GM12878 (cell line): ENCODE measurements around the gene NCAN. TPM values are rescaled to one million over a fixed set of nuclear protein-coding genes. Genes with fewer than 3 reads are reported as not detected.

ENCODE experiments used
- ATAC-seq: fragments of 200-7000 bp; cut with Tn5 transposase; 3 replicates; pipeline ENCODE4 v1.9.1; 2020; ENCODE audit warnings: mild to moderate bottlenecking, moderate library complexity
- BruUV-seq: library from RNA; stranded (reverse); fragments of 400-500 nt; replicated peaks from 2 replicates; lab custom pipeline; 2021; lab: Mats Ljungman, UMichigan
- CTCF ChIA-PET: fragments of 300-600 bp; sonication (Branson Sonifier 250); formaldehyde crosslinking; extraction: SDS; loops from one replicate; lab custom pipeline; 2021; ENCODE audit warnings: inconsistent platforms; lab: Yijun Ruan, JAX
- POLR2A ChIA-PET: fragments of 350-600 bp; formaldehyde crosslinking; extraction: SDS; loops from one replicate; lab custom pipeline; 2021; ENCODE audit warnings: inconsistent platforms; lab: Charles Lee
- RAD21 ChIA-PET: fragments of 300-600 bp; sonication (Branson Sonifier 250); formaldehyde crosslinking; loops from one replicate; lab custom pipeline; 2023; ENCODE audit warnings: antibody characterized with exemption; ENCODE audit not compliant: unreplicated experiment; lab: Charles Lee
- SMC1A ChIA-PET: fragments of 300-600 bp; sonication (Branson Sonifier 250); formaldehyde crosslinking; loops from one replicate; lab custom pipeline; 2023; ENCODE audit not compliant: unreplicated experiment, uncharacterized antibody; lab: Charles Lee
- DNase-seq: peaks from one replicate; pipeline ENCODE4 v3.0.0-alpha.2; 2011; ENCODE audit warnings: low read depth, low spot score
- FAIRE-seq: peaks from 3 replicates; lab custom pipeline; 2011; peaks lifted over from hg19 to GRCh38; lab: Jason Lieb, UNC
- H2AFZ ChIP-seq: 2 replicates; pipeline ENCODE4 v1.6.0; 2011; ENCODE audit warnings: low read depth, low read length, control low read depth; ENCODE audit not compliant: control insufficient read depth
- H3K27ac ChIP-seq: 2 replicates; pipeline ENCODE4 v1.5.1; 2011; ENCODE audit warnings: control low read depth; ENCODE audit not compliant: control insufficient read depth, insufficient read depth
- H3K27me3 ChIP-seq, 2 experiments: replicated peaks in 1 of 2; 2 replicates each; pipeline versions ENCODE4 v1.6.0 to v1.6.1; 2011; ENCODE audit warnings: low read length in 1 of 2; ENCODE audit not compliant: control insufficient read depth in 2 of 2, insufficient read depth in 2 of 2
- H3K36me3 ChIP-seq, 2 experiments: 2 replicates each; pipeline ENCODE4 v1.5.1; 2011; ENCODE audit warnings: low read length in 1 of 2; ENCODE audit not compliant: control insufficient read depth in 2 of 2, insufficient read depth in 2 of 2
- H3K4me1 ChIP-seq: 2 replicates; pipeline ENCODE4 v1.6.1; 2011; ENCODE audit warnings: mild to moderate bottlenecking, low read length, moderate library complexity, mixed read lengths; ENCODE audit not compliant: control insufficient read depth, insufficient read depth
- H3K4me2 ChIP-seq: 2 replicates; pipeline ENCODE4 v1.6.0; 2011; ENCODE audit warnings: control low read depth; ENCODE audit not compliant: control insufficient read depth, insufficient read depth
- H3K4me3 ChIP-seq: fragments of 200-600 bp; sonication (generic); 2 replicates; pipeline ENCODE4 v1.5.1; 2016
- H3K79me2 ChIP-seq: 2 replicates; pipeline ENCODE4 v1.6.0; 2011; ENCODE audit warnings: low read length; ENCODE audit not compliant: control insufficient read depth, insufficient read depth
- H3K9ac ChIP-seq: 2 replicates; pipeline ENCODE4 v1.8.0; 2011; ENCODE audit warnings: low read length, control low read depth, mixed read lengths; ENCODE audit not compliant: control insufficient read depth, insufficient read depth
- H3K9me3 ChIP-seq: replicated peaks from 3 replicates; pipeline ENCODE4 v1.5.1; 2011; ENCODE audit warnings: mild to moderate bottlenecking, low read length; ENCODE audit not compliant: control insufficient read depth, insufficient read depth
- H4K20me1 ChIP-seq: 2 replicates; pipeline ENCODE4 v1.6.0; 2011; ENCODE audit not compliant: control insufficient read depth, insufficient read depth
- BACH1 ChIP-seq: fragments of 450-650 bp; IDR thresholded peaks from 2 replicates; pipeline ENCODE4 v1.6.1; 2017; ENCODE audit warnings: mild to moderate bottlenecking, borderline replicate concordance
- BCL11A ChIP-seq: IDR thresholded peaks from 2 replicates; pipeline ENCODE4 v1.6.1; 2011; ENCODE audit warnings: low read depth, low read length
- BRCA1 ChIP-seq: IDR thresholded peaks from 2 replicates; pipeline ENCODE4 v1.6.1; 2011; ENCODE audit warnings: low read depth, low read length, improper control_type of control experiment
- CHD4 ChIP-seq: fragments of 200-600 bp; sonication (generic); IDR thresholded peaks from 2 replicates; pipeline ENCODE4 v1.6.1; 2016; ENCODE audit warnings: mild to moderate bottlenecking
- DPF2 ChIP-seq: fragments of 450-650 bp; IDR thresholded peaks from 2 replicates; pipeline ENCODE4 v1.6.1; 2017; ENCODE audit warnings: mild to moderate bottlenecking
- EGR1 ChIP-seq, 2 experiments: IDR thresholded peaks; 1 replicate in 1 of 2; 2 replicates in 1 of 2; pipeline ENCODE4 v1.6.1; 2011 to 2012; ENCODE audit warnings: low read depth in 2 of 2, low read length in 2 of 2, borderline replicate concordance in 1 of 2, mild to moderate bottlenecking in 1 of 2, moderate library complexity in 1 of 2
- FOS ChIP-seq: IDR thresholded peaks from 3 replicates; pipeline ENCODE4 v1.6.1; 2011; ENCODE audit warnings: borderline replicate concordance; ENCODE audit not compliant: insufficient read length; ENCODE audit errors: extremely low read depth
- GABPA ChIP-seq: IDR thresholded peaks from 2 replicates; pipeline ENCODE4 v1.6.1; 2014; ENCODE audit warnings: antibody characterized with exemption, low read depth, mild to moderate bottlenecking, inconsistent platforms
- JUNB ChIP-seq: IDR thresholded peaks from 2 replicates; pipeline ENCODE4 v1.6.1; 2016; ENCODE audit warnings: antibody characterized with exemption, mild to moderate bottlenecking
- JUND ChIP-seq: IDR thresholded peaks from 2 replicates; pipeline ENCODE4 v1.6.1; 2012; ENCODE audit warnings: low read depth, mild to moderate bottlenecking, low read length, improper control_type of control experiment, moderate library complexity
- MEF2A ChIP-seq: IDR thresholded peaks from 2 replicates; pipeline ENCODE4 v1.6.1; 2011; ENCODE audit warnings: low read depth, mild to moderate bottlenecking, low read length, moderate library complexity; ENCODE audit not compliant: insufficient read depth
- RAD51 ChIP-seq: fragments of 450-650 bp; IDR thresholded peaks from 2 replicates; pipeline ENCODE4 v1.6.1; 2016; ENCODE audit warnings: moderate library complexity, mild to moderate bottlenecking, inconsistent platforms
- SIX5 ChIP-seq: IDR thresholded peaks from 2 replicates; pipeline ENCODE4 v1.6.1; 2011; ENCODE audit warnings: mild to moderate bottlenecking, low read depth, low read length, moderate library complexity; ENCODE audit not compliant: severe bottlenecking
- SPI1 ChIP-seq: IDR thresholded peaks from 2 replicates; pipeline ENCODE4 v1.6.1; 2011; ENCODE audit warnings: low read depth, mild to moderate bottlenecking, low read length, moderate library complexity, borderline replicate concordance; ENCODE audit not compliant: insufficient read depth
- TARDBP ChIP-seq: IDR thresholded peaks from 2 replicates; pipeline ENCODE4 v1.6.1; 2016; ENCODE audit warnings: borderline replicate concordance
- ZBTB11 ChIP-seq: fragments of 450-650 bp; formaldehyde crosslinking; IDR thresholded peaks from 2 replicates; pipeline ENCODE4 v1.5.0; 2022; ENCODE audit warnings: mild to moderate bottlenecking, missing genetic modification characterization
- ZZZ3 ChIP-seq: IDR thresholded peaks from 2 replicates; pipeline ENCODE4 v1.6.1; 2011; ENCODE audit warnings: low read depth; ENCODE audit not compliant: control insufficient read depth, insufficient read length
- WGBS: methylation state at CpG from one replicate; pipeline ENCODE4 v1.1.6; 2016; ENCODE audit warnings: low lambda C conversion rate; ENCODE audit not compliant: insufficient replicate concordance, insufficient coverage; ENCODE audit errors: missing lambda C conversion rate; 5-methylcytosine and 5-hydroxymethylcytosine counted together
- in situ Hi-C: fragments of 300-500 bp; cut with MboI; formaldehyde crosslinking; loops from 9 replicates; pipeline ENCODE4 v1.14.3; 2018; ENCODE audit warnings: mixed read lengths
- intact Hi-C: fragments of 100-400 bp; cut with micrococcal nuclease; formaldehyde crosslinking; loops from one replicate; pipeline ENCODE4 v1.14.2; 2022; ENCODE audit not compliant: unreplicated experiment
- polyA plus RNA-seq, 11 experiments: library from polyadenylated mRNA; depleted of rRNA in 4 of 11; unstranded in 6 of 11; stranded (reverse) in 5 of 11; fragments of >200 nt; fragmentation: Nextera tagmentation in 4 of 11; fragmentation: Illumina TruSeq in 1 of 11; extraction: Ambion mirVana in 4 of 11; extraction: Trizol in 1 of 11; gene quantifications; 1 replicate in 1 of 11; 2 replicates in 10 of 11; pipeline versions ENCODE4 v1.2.1 to v1.2.3, GENCODE V29; 2011 to 2016; ENCODE audit warnings: inconsistent platforms in 2 of 11, missing spikeins in 2 of 11, low read depth in 1 of 11
- total RNA-seq, 4 experiments: library from RNA; depleted of rRNA in 3 of 4; stranded (reverse); fragments of >200 nt in 3 of 4; fragmentation: Illumina TruSeq in 1 of 4; extraction: Trizol in 1 of 4; gene quantifications; 2 replicates each; pipeline versions ENCODE4 v1.2.1 to v1.2.3, GENCODE V29; 2013 to 2021

NCAN gene
- total and polyA plus RNA-seq, 10 of the 15 experiments (the other 5 are each of a cell fraction or from before 2014, with no cell fraction given) = 0.02 to 0.34 (median 0.12) TPM; not detected in 1

- Histone ChIP-seq H3K27me3 (peaks cover 0 to 2% of the 10 kb centered on the region in 2 experiments; a peak in 2 of 4 replicates), H3K4me2 (no peak overlapping the region), H2AFZ (no peak overlapping the region), H3K36me3 (no peaks in the 10 kb centered on the region), H4K20me1 (no peaks in the 10 kb centered on the region), H3K4me1 (no peaks in the 10 kb centered on the region), H3K4me3 (no peak overlapping the region), H3K79me2 (no peaks in the 10 kb centered on the region), H3K9ac (no peak overlapping the region), H3K27ac (no peak overlapping the region), H3K9me3 (no peaks in the 10 kb centered on the region; the same call in 2 of the 3 replicates)
- POLR2A ChIA-PET = no interaction called here
- CTCF ChIA-PET = no interaction called here
- BruUV-seq = no TSS peak
- FAIRE-seq = no peak
- intact Hi-C loops = no loop called here
- DNase-seq = no peak
- RAD21 ChIA-PET = no interaction called here
- 37% methylated on average over 7 of the region's 7 CpGs for WGBS
- ATAC-seq = no peak
- SMC1A ChIA-PET = no interaction called here
- TF ChIP-seq TARDBP (no peak), RAD51 (no peak), JUNB (no peak), SIX5 (no peak), DPF2 (no peak), JUND (no peak), GABPA (no peak)
- TF ChIP-seq, all 136 proteins: peak for 0
- in situ Hi-C loops = no loop called here
Measured at GRCh38 chr19:19263886-19264487, 52.2 kb downstream of the NCAN start.

GRCh38 chr19:19267305-19267704 is 55.5 kb downstream of the NCAN start:
- H4K20me1 ChIP-seq = no peaks in the 10 kb centered on the region
- TF ChIP-seq MEF2A = no peak
- no peak for TF ChIP-seq BCL11A
- TF ChIP-seq ZZZ3 = no peak
- TF ChIP-seq EGR1 (IDR thresholded peaks at IDR 0.05; ENCODE audit: borderline replicate concordance in 1 of 2, low read depth in 2 of 2, low read length in 2 of 2) = no peak
- no peak for TF ChIP-seq CHD4
- TF ChIP-seq BACH1 = no peak
- no peak for TF ChIP-seq ZBTB11 (CRISPR knock-in tag)
- TF ChIP-seq SPI1 = no peak
- no peak for TF ChIP-seq FOS
- no peak for TF ChIP-seq BRCA1

More at GRCh38 chr19:19267305-19267704, 55.5 kb downstream of the NCAN start:
- Histone ChIP-seq H2AFZ (no peak overlapping the region), H3K9ac (no peak overlapping the region), H3K4me3 (no peak overlapping the region), H3K27ac (no peak overlapping the region), H3K27me3 (peaks cover 0 to 2% of the 10 kb centered on the region in 2 experiments; a peak in 3 of 4 replicates), H3K79me2 (no peaks in the 10 kb centered on the region), H3K9me3 (no peaks in the 10 kb centered on the region), H3K4me1 (no peaks in the 10 kb centered on the region), H3K4me2 (no peak overlapping the region), H3K36me3 (no peaks in the 10 kb centered on the region)
- ChIA-PET CTCF (interaction anchor here (0.6 kb wide), 1 partner anchor 17 kb away, joined by 3 read pairs; no protein-coding TSS in a partner anchor), RAD21 (no interaction called here), SMC1A (no interaction called here), POLR2A (no interaction called here)
- ATAC-seq = no peak
- in situ Hi-C loops (no loop called here), intact Hi-C loops (no loop called here)
- FAIRE-seq = no peak
- BruUV-seq = no TSS peak
- no peak for DNase-seq
- WGBS = 33% methylated on average over 3 of the region's 3 CpGs
